Activated T-cell treated with anti-CD3 and anti-CD28 coated beads, Interleukin-2, amount 50 U/mL, for 72 hours (primary cell): ENCODE measurements around the gene SH3RF2. TPM values are rescaled to one million over a fixed set of nuclear protein-coding genes. Genes with fewer than 3 reads are reported as not detected.
A peak's percentile ranks its signal among the peaks of the same experiment; 100 is the strongest.
"Not testable (repeated sequence)": the region's sequence is repeated elsewhere in the genome, so short reads cannot be mapped to it uniquely, and the experiment has no call there.

Source experiments
- ATAC-seq, 2 donors: fragments of 150-1000 bp; cut with Tn5 transposase; replicated peaks in 1 of 2; 2 replicates each; pipeline ENCODE4 v1.10.0; 2021; ENCODE audit warnings: moderate library complexity in 2 of 2, mild to moderate bottlenecking in 1 of 2
- DNase-seq, 2 donors: peaks; one replicate each; pipeline ENCODE4 v3.0.0; 2021 to 2022; ENCODE audit warnings: mixed read lengths in 1 of 2
- H3K27ac Mint-ChIP-seq: one replicate; pipeline ENCODE4 v1.8.0; 2022; ENCODE audit warnings: mild to moderate bottlenecking, moderate library complexity, mixed read lengths
- H3K27me3 Mint-ChIP-seq: one replicate; pipeline ENCODE4 v1.8.0; 2022; ENCODE audit warnings: low read depth, mixed read lengths
- H3K36me3 Mint-ChIP-seq, 2 donors: one replicate each; pipeline ENCODE4 v1.8.0; 2022; ENCODE audit warnings: mixed read lengths in 2 of 2, mild to moderate bottlenecking in 1 of 2; ENCODE audit not compliant: insufficient read depth in 2 of 2
- H3K4me1 Mint-ChIP-seq: one replicate; pipeline ENCODE4 v1.8.0; 2022; ENCODE audit warnings: low read depth, mixed read lengths
- H3K4me3 Mint-ChIP-seq, 2 donors: one replicate each; pipeline ENCODE4 v1.8.0; 2022; ENCODE audit warnings: mild to moderate bottlenecking in 2 of 2, mixed read lengths in 2 of 2, moderate library complexity in 2 of 2
- H3K9me3 Mint-ChIP-seq, 2 donors: one replicate each; pipeline ENCODE4 v1.8.0; 2022; ENCODE audit warnings: mixed read lengths in 2 of 2
- total RNA-seq, 2 donors: library from RNA; stranded (reverse); gene quantifications; one replicate each; pipeline ENCODE4 v1.2.3, GENCODE V29; 2022

SH3RF2 gene
- total RNA-seq, 2 donors from 2014 or later, result 0.53 to 0.79 TPM

DNA sequence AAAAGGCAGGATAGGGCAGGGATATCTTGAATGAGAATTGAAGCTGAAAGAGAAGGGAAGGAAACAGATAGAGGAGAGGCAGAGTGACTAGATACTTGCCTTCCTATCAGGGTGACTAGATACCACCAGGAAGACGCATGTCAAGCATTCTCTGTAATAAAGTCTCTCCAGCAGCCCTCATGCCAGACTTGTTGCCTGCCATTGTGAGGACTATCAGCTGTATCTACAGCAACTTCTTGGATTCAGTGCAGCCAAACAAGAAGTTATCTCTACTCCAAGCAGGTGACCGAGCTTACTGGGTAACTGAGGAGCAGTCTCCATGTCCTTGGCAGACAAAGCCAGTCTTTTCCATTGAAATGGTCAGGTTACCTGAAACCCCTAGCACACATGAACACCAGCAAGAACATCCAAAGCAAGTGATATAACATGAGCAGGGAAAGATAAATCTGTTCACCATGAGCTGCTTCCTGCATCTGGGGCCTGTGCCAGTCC is 9.3 kb downstream of the SH3RF2 start:
- no peaks in the 10 kb centered on the region for H3K9me3 Mint-ChIP-seq
- H3K4me1 Mint-ChIP-seq, result peaks cover 56% of the 10 kb centered on the region
- peaks cover 70% of the 10 kb centered on the region for H3K27me3 Mint-ChIP-seq
- no peak overlapping the region for H3K27ac Mint-ChIP-seq
- H3K4me3 Mint-ChIP-seq, result peak overlapping the region; percentile 29 to 61
- DNase-seq (no peak), ATAC-seq (no peak)
- no peaks in the 10 kb centered on the region for H3K36me3 Mint-ChIP-seq

DNA sequence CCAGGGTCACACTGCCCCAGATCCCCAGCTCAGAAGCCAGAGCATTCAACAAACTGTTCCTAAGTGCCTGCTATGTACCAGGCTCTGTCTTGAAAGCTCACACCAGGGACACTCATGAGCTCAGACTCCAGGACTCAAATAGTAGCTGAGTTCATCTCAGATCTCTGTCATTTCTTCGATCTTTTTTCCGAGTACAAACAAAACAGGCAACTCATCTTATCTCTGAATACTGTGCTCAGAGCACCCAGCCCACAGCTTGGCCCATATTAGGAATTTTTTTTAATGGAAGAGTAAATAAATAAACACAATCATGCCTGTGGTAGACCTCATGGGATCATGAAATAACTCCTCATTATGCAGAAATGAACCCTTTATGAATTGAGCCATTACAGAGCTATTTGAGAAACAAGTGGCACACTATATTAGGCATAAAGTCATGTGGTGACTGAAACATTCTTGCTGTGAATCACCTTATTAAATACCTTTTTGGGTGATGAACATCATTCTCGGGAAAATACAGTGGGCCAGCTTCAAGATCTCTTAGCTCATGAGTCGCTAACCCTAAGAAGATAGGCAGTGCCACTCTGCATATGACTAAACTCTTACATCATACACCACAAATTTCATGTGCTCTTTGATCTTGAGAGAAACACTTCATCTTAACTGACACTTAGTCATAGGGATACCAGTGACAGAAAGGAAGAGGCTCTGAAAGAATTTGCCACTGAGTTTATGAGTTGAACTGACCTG is 9.9 kb downstream of the SH3RF2 start:
- peak overlapping the region; percentile 29 to 61 for H3K4me3 Mint-ChIP-seq
- peak; percentile 47 to 52 for DNase-seq
- peak overlapping the region; percentile 66 for H3K27ac Mint-ChIP-seq
- H3K4me1 Mint-ChIP-seq, result peaks cover 51% of the 10 kb centered on the region
- peaks cover 75% of the 10 kb centered on the region for H3K27me3 Mint-ChIP-seq
- H3K9me3 Mint-ChIP-seq, result no peaks in the 10 kb centered on the region
- ATAC-seq, result peak; percentile 79 to 82
- no peaks in the 10 kb centered on the region for H3K36me3 Mint-ChIP-seq

DNA sequence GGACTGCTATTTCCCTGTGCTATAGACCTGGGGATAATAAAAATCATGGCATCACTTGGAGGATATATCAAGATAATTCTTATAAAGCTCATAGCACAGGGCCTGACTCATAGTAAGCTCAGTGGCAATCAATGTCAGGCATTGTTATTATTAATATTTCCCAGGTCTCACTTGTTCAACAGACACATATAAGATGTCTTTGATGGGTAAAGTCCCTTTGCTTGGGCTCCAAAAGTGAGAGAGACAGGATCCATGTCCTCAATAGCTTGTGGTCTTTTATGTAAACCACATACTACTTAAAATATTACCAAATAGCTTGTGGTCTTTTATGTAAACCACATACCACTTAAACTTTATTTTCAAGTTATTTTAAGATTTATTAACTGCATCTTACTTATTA is 11.2 kb downstream of the SH3RF2 start:
- H3K4me3 Mint-ChIP-seq, result no peak overlapping the region
- H3K4me1 Mint-ChIP-seq, result peaks cover 39% of the 10 kb centered on the region
- peaks cover 72% of the 10 kb centered on the region for H3K27me3 Mint-ChIP-seq
- no peaks in the 10 kb centered on the region for H3K36me3 Mint-ChIP-seq
- DNase-seq (no peak), ATAC-seq (no peak)
- no peak overlapping the region for H3K27ac Mint-ChIP-seq
- no peaks in the 10 kb centered on the region for H3K9me3 Mint-ChIP-seq

DNA sequence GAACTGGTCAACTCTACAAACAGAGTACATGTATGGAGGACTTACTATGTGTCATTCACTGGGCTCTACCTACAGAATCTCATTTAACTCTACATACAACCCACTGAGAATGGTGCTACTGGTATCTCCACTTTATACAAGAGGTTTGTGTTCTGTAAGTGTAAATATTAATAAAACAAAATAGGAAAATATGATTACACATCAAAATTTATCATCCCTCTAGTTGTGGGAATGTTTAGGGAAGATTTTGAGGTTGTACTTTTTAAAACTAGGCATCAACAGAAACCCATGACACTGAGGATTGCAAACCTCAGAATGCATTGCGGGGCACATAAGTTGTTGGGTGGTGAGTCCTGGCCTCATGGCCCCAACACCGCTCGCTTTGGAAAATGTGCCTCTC is 11.7 kb downstream of the SH3RF2 start:
- Mint-ChIP-seq H3K36me3 (no peaks in the 10 kb centered on the region), H3K27ac (no peak overlapping the region), H3K27me3 (peaks cover 68% of the 10 kb centered on the region), H3K4me1 (peaks cover 37% of the 10 kb centered on the region), H3K4me3 (no peak overlapping the region), H3K9me3 (no peaks in the 10 kb centered on the region)
- ATAC-seq (no peak), DNase-seq (no peak)

DNA sequence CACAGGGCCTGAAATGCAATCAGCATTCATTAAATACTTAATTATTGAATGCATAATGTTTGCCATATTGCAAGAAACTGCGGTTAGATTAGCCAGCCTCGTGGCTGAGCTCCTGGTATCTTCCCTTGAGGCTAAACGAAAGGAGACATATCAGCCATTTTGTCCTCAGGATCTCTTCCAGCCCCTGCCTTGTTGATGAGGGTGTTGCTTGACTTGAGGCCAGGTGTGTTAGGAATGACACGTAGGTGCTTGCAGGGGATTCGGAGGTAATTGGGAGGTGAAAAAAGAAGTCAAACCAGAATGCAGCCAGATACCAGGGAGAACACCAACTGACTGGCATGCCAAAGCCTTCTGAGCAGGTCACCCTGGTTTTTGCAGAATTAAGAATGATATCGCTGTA is 12.5 kb downstream of the SH3RF2 start:
- no peak overlapping the region for H3K27ac Mint-ChIP-seq
- H3K27me3 Mint-ChIP-seq, result peaks cover 68% of the 10 kb centered on the region
- ATAC-seq, result no peak
- H3K4me3 Mint-ChIP-seq, result no peak overlapping the region
- DNase-seq, result no peak
- peaks cover 33% of the 10 kb centered on the region for H3K4me1 Mint-ChIP-seq
- no peaks in the 10 kb centered on the region for H3K9me3 Mint-ChIP-seq
- H3K36me3 Mint-ChIP-seq, result no peaks in the 10 kb centered on the region

DNA sequence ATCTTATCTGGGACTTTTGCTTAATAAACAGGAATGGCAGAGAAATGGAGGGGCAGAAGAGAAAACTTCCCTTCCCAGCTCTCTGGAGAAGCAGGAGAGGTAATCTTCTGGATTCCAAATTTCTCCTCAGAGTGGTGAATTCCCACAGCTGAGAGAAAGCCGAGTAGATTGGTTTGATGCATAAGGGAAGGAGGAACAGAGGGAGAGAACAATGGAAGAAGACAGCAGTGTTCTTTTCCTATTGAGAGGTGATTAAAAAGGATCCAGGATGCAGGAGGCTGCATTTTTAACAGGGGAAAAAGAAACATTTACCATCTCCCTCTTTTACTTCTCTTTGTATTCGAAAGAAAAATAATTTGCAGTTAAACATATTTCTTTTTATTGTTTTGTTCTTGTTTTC is 13.1 kb downstream of the SH3RF2 start:
- no peak for ATAC-seq
- Mint-ChIP-seq H3K4me1 (peaks cover 30% of the 10 kb centered on the region), H3K27me3 (peaks cover 68% of the 10 kb centered on the region), H3K36me3 (no peaks in the 10 kb centered on the region), H3K9me3 (no peaks in the 10 kb centered on the region), H3K27ac (no peak overlapping the region), H3K4me3 (no peak overlapping the region)
- no peak for DNase-seq

DNA sequence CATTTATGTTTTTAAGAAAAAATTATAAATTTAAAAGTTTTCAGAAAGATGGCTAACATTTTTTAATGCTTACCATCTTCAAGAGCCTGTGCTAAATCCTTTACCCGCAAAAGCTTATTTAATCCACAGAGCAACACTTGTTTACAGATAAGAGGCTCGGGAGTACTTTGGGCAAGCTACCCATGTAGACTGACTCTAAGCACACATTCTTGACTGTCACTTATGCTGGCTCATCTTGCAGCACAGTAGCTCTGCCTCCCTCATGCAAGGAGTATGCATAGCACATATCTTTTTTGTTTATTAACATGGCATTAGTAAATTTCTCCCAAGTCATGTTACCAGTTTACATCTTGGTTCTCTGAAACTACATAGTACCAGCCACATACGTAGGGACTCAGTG is 14.7 kb downstream of the SH3RF2 start:
- no peak overlapping the region for H3K27ac Mint-ChIP-seq
- peaks cover 68% of the 10 kb centered on the region for H3K27me3 Mint-ChIP-seq
- DNase-seq (no peak), ATAC-seq (no peak)
- peaks cover 15% of the 10 kb centered on the region for H3K4me1 Mint-ChIP-seq
- no peaks in the 10 kb centered on the region for H3K36me3 Mint-ChIP-seq
- H3K4me3 Mint-ChIP-seq, result no peak overlapping the region
- H3K9me3 Mint-ChIP-seq, result peaks cover 1 to 2% of the 10 kb centered on the region in 2 donors

DNA sequence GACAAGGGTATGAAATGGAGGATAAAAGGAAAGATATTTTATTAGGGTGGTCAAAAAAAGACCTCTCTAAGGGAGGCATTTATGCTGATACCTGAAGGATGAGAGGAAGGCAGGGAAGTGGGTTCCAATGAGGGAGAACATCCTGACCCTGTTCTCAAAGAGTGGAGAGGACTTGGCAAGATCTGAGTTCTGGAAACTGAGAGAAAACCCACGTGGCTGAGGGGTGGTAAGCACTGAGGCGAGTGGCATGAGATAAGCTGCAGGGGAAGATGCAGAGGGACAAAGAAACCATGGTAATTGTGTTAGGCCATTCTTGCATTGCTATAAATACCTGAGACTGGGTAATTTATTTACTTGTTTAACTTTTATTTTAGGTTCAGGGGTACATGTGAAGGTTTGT is 16.8 kb downstream of the SH3RF2 start:
- no peak overlapping the region for H3K27ac Mint-ChIP-seq
- ATAC-seq (no peak), DNase-seq (no peak)
- peaks cover 1 to 2% of the 10 kb centered on the region in 2 donors for H3K9me3 Mint-ChIP-seq
- peaks cover 80% of the 10 kb centered on the region for H3K27me3 Mint-ChIP-seq
- H3K36me3 Mint-ChIP-seq, result no peaks in the 10 kb centered on the region
- H3K4me1 Mint-ChIP-seq, result no peaks in the 10 kb centered on the region
- H3K4me3 Mint-ChIP-seq, result no peak overlapping the region

DNA sequence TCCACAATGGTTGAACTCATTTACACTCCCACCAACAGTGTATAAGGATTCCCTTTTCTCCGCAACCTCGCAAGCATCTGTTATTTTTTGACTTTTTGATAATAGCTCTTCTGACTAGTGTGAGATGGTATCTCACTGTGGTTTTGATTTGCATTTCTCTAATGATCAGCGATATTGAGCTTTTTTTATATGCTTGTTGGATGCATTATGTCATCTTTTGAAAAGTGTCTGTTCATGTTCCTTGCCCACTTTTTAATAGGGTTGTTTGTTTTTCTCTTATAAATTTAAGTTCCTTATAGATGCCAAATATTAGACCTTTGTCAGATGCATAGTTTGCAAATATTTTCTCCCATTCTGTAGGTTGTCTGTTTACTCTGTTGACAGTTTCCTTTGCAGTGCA is 17.8 kb downstream of the SH3RF2 start:
- not testable (repeated sequence) for ATAC-seq, H3K4me1 Mint-ChIP-seq, DNase-seq, H3K27ac Mint-ChIP-seq, H3K36me3 Mint-ChIP-seq, H3K4me3 Mint-ChIP-seq, H3K9me3 Mint-ChIP-seq
- peaks cover 75% of the 10 kb centered on the region for H3K27me3 Mint-ChIP-seq

DNA sequence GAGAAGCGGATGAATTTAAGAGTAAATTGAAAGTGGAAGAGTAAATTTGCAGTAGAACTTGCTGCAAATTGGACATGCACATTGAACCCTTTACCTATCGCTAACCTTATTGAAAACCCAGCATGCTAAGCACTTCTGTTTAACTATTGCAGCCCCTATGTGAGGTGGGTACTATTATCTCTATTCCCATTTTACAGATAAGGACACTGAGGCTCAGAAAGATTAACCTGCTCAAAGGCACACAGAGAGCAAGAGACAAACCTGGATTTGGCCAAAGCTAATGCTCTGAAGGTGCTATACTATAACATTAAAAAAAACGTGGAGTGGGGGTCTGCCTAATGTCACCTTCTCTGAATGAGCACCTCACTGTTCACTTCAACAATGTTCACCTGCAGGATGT is 21.0 kb downstream of the SH3RF2 start:
- DNase-seq (no peak), ATAC-seq (no peak)
- Mint-ChIP-seq H3K9me3 (peaks cover 1 to 2% of the 10 kb centered on the region in 2 donors), H3K27me3 (peaks cover 60% of the 10 kb centered on the region), H3K36me3 (no peaks in the 10 kb centered on the region), H3K27ac (no peak overlapping the region), H3K4me1 (no peaks in the 10 kb centered on the region), H3K4me3 (no peak overlapping the region)

DNA sequence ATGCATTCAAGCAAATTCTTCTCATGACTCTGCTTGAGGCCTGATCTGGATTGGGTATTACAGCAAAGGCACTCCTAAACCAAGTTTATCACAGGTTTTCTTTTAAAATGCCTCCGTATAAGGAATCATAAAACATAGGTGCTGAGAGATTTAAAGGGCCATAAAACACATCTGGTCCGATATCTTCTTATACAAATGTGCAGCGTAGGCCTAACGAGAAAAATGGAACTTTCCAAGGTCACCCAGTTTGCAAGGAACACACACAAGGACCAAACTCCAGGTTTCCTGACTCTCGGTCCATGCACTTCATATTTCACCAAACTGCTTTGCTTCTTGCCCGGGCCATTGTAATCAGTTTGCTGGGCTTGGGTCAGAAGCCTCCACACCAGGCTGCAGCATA is 22.1 kb downstream of the SH3RF2 start:
- peaks cover 1 to 2% of the 10 kb centered on the region in 2 donors for H3K9me3 Mint-ChIP-seq
- H3K4me1 Mint-ChIP-seq, result no peaks in the 10 kb centered on the region
- H3K27ac Mint-ChIP-seq, result no peak overlapping the region
- no peak for ATAC-seq
- no peak for DNase-seq
- H3K36me3 Mint-ChIP-seq, result no peaks in the 10 kb centered on the region
- H3K4me3 Mint-ChIP-seq, result no peak overlapping the region
- peaks cover 58% of the 10 kb centered on the region for H3K27me3 Mint-ChIP-seq

DNA sequence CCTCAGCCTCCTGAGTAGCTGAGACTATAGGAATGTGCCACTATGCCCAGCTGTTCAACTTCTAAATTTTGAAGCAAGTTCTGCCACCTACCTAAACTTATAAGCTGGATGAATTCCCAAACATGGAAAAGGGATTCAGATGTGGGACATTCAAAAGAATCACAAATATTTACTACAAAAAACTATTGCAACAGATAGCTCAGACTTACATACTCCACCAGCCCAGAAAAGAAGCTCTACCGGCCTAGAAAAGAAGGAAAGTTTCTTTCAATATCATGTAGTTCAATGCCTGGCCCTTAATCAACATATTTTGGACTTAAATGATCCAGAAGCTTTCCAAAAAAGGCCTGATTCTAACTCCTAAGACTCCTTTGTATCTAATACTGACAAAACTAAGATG is 23.8 kb downstream of the SH3RF2 start:
- no peak overlapping the region for H3K4me3 Mint-ChIP-seq
- no peak for DNase-seq
- no peak overlapping the region for H3K27ac Mint-ChIP-seq
- ATAC-seq, result no peak
- no peaks in the 10 kb centered on the region for H3K36me3 Mint-ChIP-seq
- H3K4me1 Mint-ChIP-seq, result no peaks in the 10 kb centered on the region
- no peaks in the 10 kb centered on the region for H3K9me3 Mint-ChIP-seq
- peaks cover 41% of the 10 kb centered on the region for H3K27me3 Mint-ChIP-seq

DNA sequence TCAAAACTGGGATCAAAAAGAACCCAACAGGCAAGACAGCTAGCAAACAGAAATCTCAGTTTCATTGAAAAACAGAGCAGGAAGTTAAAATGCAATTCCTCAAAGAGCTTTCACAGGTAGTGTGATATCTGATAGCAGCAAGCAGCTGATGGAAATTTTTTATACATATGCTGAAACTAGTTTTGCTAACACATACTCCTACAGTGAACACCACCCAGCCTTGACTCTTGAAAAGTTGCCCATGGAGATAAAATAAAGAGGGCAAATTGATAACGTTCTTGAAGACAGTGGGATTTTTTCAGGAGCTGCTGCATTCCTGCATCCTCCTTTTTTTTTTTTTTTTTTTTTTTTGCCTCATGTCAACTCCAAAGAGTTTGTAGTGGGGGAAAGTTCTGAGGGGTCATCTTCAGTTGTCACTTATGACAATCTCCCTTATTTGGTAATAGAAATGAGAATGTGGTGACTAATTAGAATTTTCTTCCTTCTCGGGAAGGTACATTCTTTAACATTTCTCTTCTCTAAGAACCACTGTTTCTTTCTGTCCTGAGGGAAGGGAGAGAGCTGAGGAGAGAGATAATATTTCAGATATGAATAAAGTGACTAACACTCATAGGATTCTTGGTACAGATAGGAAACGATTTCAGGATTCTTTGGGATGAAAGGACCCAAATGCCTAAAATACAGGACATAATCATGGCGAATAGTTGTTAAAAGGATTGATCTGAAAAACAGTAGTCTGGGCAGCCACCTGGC is 24.6 kb downstream of the SH3RF2 start:
- Mint-ChIP-seq H3K27me3 (peaks cover 37% of the 10 kb centered on the region), H3K4me1 (no peaks in the 10 kb centered on the region), H3K36me3 (no peaks in the 10 kb centered on the region), H3K9me3 (no peaks in the 10 kb centered on the region), H3K27ac (no peak overlapping the region), H3K4me3 (no peak overlapping the region)
- DNase-seq (no peak), ATAC-seq (no peak)
